Fibroblast of upper back skin (primary cell): ENCODE measurements around the gene LMTK3.

ENCODE experiments used
- DNase-seq: peaks from one replicate; pipeline ENCODE4 v3.0.0-alpha.2; 2013

The LMTK3 gene

GRCh38 chr19:48443731-48444128, 67.9 kb downstream of the LMTK3 start:
- no peak for DNase-seq

- no peak for DNase-seq
Observed at GRCh38 chr19:48443256-48443655, 68.4 kb downstream of the LMTK3 start.

GRCh38 chr19:48442116-48443035, 69.3 kb downstream of the LMTK3 start:
- DNase-seq = no peak

- no peak for DNase-seq
Observed at GRCh38 chr19:48441360-48442050, 70.1 kb downstream of the LMTK3 start.

- DNase-seq = no peak
Observed at GRCh38 chr19:48436586-48436985, 75.0 kb downstream of the LMTK3 start.
